ENCODE measurements around the gene VPS4A. TPM values are rescaled to one million over a fixed set of nuclear protein-coding genes. Genes with fewer than 3 reads are reported as not detected.
"Not testable (repeated sequence)": the region's sequence is repeated elsewhere in the genome, so short reads cannot be mapped to it uniquely, and the experiment has no call there.

Gene VPS4A
- total and polyA plus RNA-seq, 2 of the 4 experiments (the other 2 are of a cell fraction), result 23.3 to 25.2 TPM

- H2AK9ac ChIP-seq (replicated peaks; ENCODE audit: low read depth, low read length, poor library complexity); H3K27ac ChIP-seq (ENCODE audit: insufficient read depth, low read length); H3K4ac ChIP-seq (ENCODE audit: low read depth, low read length); POLR2A ChIA-PET (ENCODE audit: unreplicated experiment); H4K20me1 ChIP-seq (ENCODE audit: insufficient read depth, low read length); H2AK5ac ChIP-seq (ENCODE audit: low read depth, low read length); H3K14ac ChIP-seq (replicated peaks; ENCODE audit: low read depth, low read length); H2BK120ac ChIP-seq (ENCODE audit: low read depth, low read length); H2BK5ac ChIP-seq (ENCODE audit: low read depth, low read length, poor library complexity, severe bottlenecking); H3K9ac ChIP-seq (ENCODE audit: low read depth, low read length); DNase-seq; H4K5ac ChIP-seq (ENCODE audit: low read depth, low read length); ATAC-seq (ENCODE audit: low read depth); dilution Hi-C loops (cut with HindIII; ENCODE audit: low sequenced_read_pairs, unreplicated experiment); H2BK15ac ChIP-seq (ENCODE audit: low read depth, low read length); H2BK20ac ChIP-seq (ENCODE audit: low read depth, low read length); H3K23ac ChIP-seq (ENCODE audit: low read depth, low read length); H3K18ac ChIP-seq (ENCODE audit: low read depth, low read length); H3K27me3 ChIP-seq (ENCODE audit: control insufficient read depth, insufficient read depth, low read length); H3K4me2 ChIP-seq (ENCODE audit: low read depth, low read length); H3K56ac ChIP-seq (ENCODE audit: extremely low read depth, insufficient read depth, low read length); H3K4me1 ChIP-seq (ENCODE audit: control insufficient read depth, insufficient read depth, low read length); H3K4me3 ChIP-seq (ENCODE audit: insufficient read depth, low read depth, low read length); H3K9me1 ChIP-seq (ENCODE audit: insufficient read depth, low read length); H3K9me3 ChIP-seq (ENCODE audit: control insufficient read depth, insufficient read depth, low read length); H3K36me3 ChIP-seq (ENCODE audit: control insufficient read depth, insufficient read depth, low read length); intact Hi-C loops (cut with micrococcal nuclease); H4K91ac ChIP-seq (ENCODE audit: insufficient read depth, low read depth, low read length); H4K8ac ChIP-seq (ENCODE audit: low read depth in 2 of 2, low read length in 2 of 2); H2AFZ ChIP-seq (replicated peaks; ENCODE audit: low read length, poor library complexity); in situ Hi-C loops (cut with MboI; ENCODE audit: low sequenced_read_pairs); BruUV-seq (replicated peaks): not testable (repeated sequence)
- 100% methylated on average over 1 of the region's 9 CpGs; no CpG with 5 or more reads in 1 of the 2 experiments for WGBS, 2 experiments (ENCODE audit: extremely low coverage in 2 of 2, insufficient read length in 1 of 2)
- CTCF ChIA-PET, result interaction anchor here (0.6 kb wide), 1 partner anchor 82 kb away, joined by 4 read pairs; no protein-coding TSS in a partner anchor
- H3K79me1 ChIP-seq (ENCODE audit: low read depth in 1 of 2, low read length in 2 of 2), result peaks cover 10 to 54% of the 10 kb centered on the region in 2 experiments
Measured at GRCh38 chr16:69291657-69292056, 19.5 kb upstream of the VPS4A start.

All from IMR-90 (cell line).